ENCODE measurements around the gene NME4. TPM values are rescaled to one million over a fixed set of nuclear protein-coding genes. Genes with fewer than 3 reads are reported as not detected.
A peak's percentile ranks its signal among the peaks of the same experiment; 100 is the strongest.
"Not testable (repeated sequence)": the region's sequence is repeated elsewhere in the genome, so short reads cannot be mapped to it uniquely, and the experiment has no call there.

NME4 gene
- total RNA-seq, 2 experiments from 2014 or later: 6.7 to 7.0 TPM

DNA sequence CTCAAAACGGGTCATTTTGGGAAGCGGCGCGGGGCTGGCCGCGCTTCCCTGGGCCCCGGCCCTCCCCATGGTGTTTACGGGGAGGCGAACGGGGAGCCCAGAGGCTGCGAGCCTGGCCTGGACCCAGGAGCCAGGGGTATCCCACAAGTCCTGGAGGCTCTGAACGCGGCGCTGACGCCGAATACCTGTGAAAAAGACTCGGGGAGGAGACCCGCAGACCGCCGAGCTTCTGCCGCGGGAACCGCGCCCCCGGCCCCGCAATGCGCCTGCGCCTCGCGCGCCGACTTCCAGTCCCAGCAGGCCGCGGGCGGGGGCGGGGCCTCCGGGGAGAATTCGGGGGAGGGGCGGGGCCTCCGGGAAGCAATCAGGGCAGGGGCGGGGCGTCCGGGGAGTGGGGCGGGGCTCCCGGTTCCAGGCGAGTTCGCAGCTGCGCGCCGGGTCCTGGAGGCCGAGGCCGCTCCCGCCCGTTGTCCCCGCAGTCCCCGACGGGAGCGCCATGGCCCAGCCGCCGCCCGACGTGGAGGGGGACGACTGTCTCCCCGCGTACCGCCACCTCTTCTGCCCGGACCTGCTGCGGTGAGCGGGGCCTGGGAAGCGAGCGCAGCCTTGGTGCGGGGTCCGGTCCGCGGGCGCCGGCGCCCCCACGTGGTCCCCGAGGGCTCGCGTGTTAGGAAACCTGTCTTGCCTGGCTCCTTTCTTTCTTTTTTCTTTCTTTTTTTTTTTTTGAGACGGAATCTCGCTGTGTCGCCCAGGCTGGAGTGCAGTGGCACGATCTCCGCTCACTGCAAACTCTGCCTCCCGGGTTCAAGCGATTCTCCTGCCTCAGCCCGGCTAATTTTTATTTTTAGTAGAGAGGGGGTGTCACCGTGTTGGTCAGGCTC is 4.7 kb downstream of the NME4 start, which contains the start of gene DECR2:
TSS of gene DECR2 (plus strand) at position 418 of the 881 bp plus-strand sequence. CDS start at position 497, 79 bp downstream.
- ATAC-seq: peak; percentile 86
- Mint-ChIP-seq H3K27ac (peak within 1 kb of the TSS; percentile 83), H3K4me3 (peak within 1 kb of the TSS; percentile 81), H3K4me1 (peaks cover 10% of the 10 kb centered on the region), H3K9me3 (ENCODE audit: low read depth) (no peaks in the 10 kb centered on the region), H3K36me3 (no peaks in the 10 kb centered on the region), H3K27me3 (peaks cover 8% of the 10 kb centered on the region)
- CTCF ChIA-PET: interaction anchor here (0.7 to 2.0 kb wide), 7 partner anchors 9 to 295 kb away, joined by 3 to 10 read pairs (median 4); partner anchors contain the start of gene RAB11FIP3
- peak; percentile 98 for DNase-seq

DNA sequence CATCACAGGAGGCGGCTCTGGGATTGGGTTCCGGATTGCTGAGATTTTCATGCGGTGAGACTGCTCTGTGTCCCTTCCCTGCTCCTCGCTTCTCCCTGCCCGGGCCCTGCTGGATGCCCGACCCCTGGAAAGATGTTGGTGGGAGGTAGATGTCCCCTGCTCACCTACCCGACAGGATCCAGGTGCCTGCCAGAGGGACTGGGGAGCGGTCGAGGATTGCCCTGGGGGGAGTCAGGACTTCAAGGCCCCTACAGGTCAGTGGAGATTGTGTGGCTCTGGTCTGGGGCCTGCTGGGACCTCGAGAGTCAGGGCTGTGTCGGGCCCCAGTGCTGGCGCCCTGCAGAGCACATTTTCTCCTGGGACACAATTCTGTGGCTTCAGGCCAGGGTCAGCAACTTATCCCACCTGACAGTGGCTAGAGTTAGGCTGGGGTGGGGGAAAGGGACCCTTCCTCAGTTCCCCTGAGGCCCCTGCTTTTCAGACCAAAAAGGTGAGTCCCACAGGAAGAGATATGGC is 8.0 kb downstream of the NME4 start:
- no peaks in the 10 kb centered on the region for H3K9me3 Mint-ChIP-seq (ENCODE audit: low read depth)
- H3K27me3 Mint-ChIP-seq: no peaks in the 10 kb centered on the region
- H3K27ac Mint-ChIP-seq: no peak overlapping the region
- ATAC-seq (no peak), DNase-seq (no peak)
- CTCF ChIA-PET: no interaction called here
- H3K4me3 Mint-ChIP-seq: no peak overlapping the region
- H3K36me3 Mint-ChIP-seq: no peaks in the 10 kb centered on the region
- H3K4me1 Mint-ChIP-seq: peaks cover 9% of the 10 kb centered on the region

DNA sequence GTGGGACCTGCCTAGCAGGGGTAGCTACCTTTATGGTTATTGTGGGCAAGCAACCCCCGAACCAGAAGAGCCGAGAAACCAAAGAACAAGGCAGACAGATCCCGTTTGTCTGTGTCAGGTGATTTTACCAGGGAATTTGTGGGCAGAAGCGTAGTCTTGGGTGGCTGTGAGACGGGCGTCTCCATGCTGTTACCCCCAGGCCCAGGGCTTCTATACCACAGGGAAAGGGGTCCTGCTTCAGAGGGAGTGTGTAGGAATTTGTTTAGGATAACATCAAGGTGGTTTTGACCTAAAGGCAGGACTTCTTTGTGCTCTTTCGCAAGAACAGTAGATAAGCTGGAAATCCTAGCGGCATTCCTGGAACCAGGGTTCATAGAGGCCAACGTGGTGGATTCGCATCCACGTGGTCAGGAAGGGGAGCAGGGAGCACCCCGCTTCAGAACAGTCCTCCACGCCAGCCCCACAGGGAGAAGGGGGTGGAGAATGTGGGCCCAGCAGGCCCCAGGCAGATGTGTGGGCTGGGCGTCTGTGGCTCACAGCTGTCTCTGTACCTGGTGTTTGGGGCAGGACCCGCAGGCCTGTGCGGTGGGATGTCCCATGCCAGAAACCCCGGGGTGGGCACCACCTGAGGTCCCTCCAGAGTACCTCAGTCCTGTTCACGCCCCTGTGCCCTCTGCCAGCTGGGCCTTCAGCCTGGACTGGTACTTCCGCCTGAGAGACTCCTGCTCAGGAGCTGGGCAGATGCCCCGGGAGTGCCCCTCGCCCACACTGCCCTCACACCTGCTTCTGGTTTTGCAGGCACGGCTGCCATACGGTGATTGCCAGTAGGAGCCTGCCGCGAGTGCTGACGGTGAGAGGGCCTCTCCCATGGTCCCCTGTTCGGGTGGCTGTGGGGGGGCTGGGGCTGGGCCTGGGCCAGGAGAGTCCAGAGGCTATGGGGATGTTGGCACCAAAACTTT is 8.8 kb downstream of the NME4 start:
- Mint-ChIP-seq H3K36me3 (no peaks in the 10 kb centered on the region), H3K27me3 (no peaks in the 10 kb centered on the region), H3K4me3 (no peak overlapping the region), H3K27ac (no peak overlapping the region), H3K4me1 (peaks cover 2% of the 10 kb centered on the region), H3K9me3 (ENCODE audit: low read depth) (no peaks in the 10 kb centered on the region)
- no peak for DNase-seq
- no peak for ATAC-seq
- CTCF ChIA-PET: interaction anchor here (0.6 kb wide), 1 partner anchor 159 kb away, joined by 4 read pairs; no protein-coding TSS in a partner anchor

- DNase-seq: no peak
- CTCF ChIA-PET: no interaction called here
- H3K27me3 Mint-ChIP-seq: no peaks in the 10 kb centered on the region
- peaks cover 2% of the 10 kb centered on the region for H3K4me1 Mint-ChIP-seq
- H3K4me3 Mint-ChIP-seq: no peak overlapping the region
- no peaks in the 10 kb centered on the region for H3K36me3 Mint-ChIP-seq
- H3K27ac Mint-ChIP-seq: no peak overlapping the region
- no peaks in the 10 kb centered on the region for H3K9me3 Mint-ChIP-seq (ENCODE audit: low read depth)
- no peak for ATAC-seq
Observed at GRCh38 chr16:407253-407652, 10.3 kb downstream of the NME4 start.

- CTCF ChIA-PET: no interaction called here
Observed at GRCh38 chr16:410516-411178, 13.6 kb downstream of the NME4 start.

GRCh38 chr16:411576-412265 is 14.7 kb downstream of the NME4 start:
- H3K27me3 Mint-ChIP-seq: no peaks in the 10 kb centered on the region
- no peaks in the 10 kb centered on the region for H3K9me3 Mint-ChIP-seq (ENCODE audit: low read depth)
- CTCF ChIA-PET: no interaction called here

More at GRCh38 chr16:410516-411178, 13.6 kb downstream of the NME4 start:
- Mint-ChIP-seq H3K9me3 (ENCODE audit: low read depth) (no peaks in the 10 kb centered on the region), H3K27me3 (no peaks in the 10 kb centered on the region), H3K4me1 (no peaks in the 10 kb centered on the region), H3K36me3 (no peaks in the 10 kb centered on the region), H3K27ac (no peak overlapping the region), H3K4me3 (no peak overlapping the region)
- DNase-seq (no peak), ATAC-seq (no peak)

GRCh38 chr16:414395-415169 is 17.6 kb downstream of the NME4 start:
- Mint-ChIP-seq H3K9me3 (ENCODE audit: low read depth) (no peaks in the 10 kb centered on the region), H3K27me3 (no peaks in the 10 kb centered on the region), H3K27ac (no peak overlapping the region), H3K4me3 (no peak overlapping the region), H3K36me3 (no peaks in the 10 kb centered on the region), H3K4me1 (no peaks in the 10 kb centered on the region)
- CTCF ChIA-PET: no interaction called here
- ATAC-seq: no peak
- no peak for DNase-seq

More at GRCh38 chr16:411576-412265, 14.7 kb downstream of the NME4 start:
- ATAC-seq (no peak), DNase-seq (no peak)
- H3K4me3 Mint-ChIP-seq: no peak overlapping the region
- H3K27ac Mint-ChIP-seq: no peak overlapping the region
- no peaks in the 10 kb centered on the region for H3K36me3 Mint-ChIP-seq
- no peaks in the 10 kb centered on the region for H3K4me1 Mint-ChIP-seq

GRCh38 chr16:415170-415498 is 18.1 kb downstream of the NME4 start:
- H3K27me3 Mint-ChIP-seq; CTCF ChIA-PET; H3K4me1 Mint-ChIP-seq; ATAC-seq; H3K36me3 Mint-ChIP-seq; H3K9me3 Mint-ChIP-seq (ENCODE audit: low read depth); H3K27ac Mint-ChIP-seq; H3K4me3 Mint-ChIP-seq; DNase-seq: not testable (repeated sequence)

DNA sequence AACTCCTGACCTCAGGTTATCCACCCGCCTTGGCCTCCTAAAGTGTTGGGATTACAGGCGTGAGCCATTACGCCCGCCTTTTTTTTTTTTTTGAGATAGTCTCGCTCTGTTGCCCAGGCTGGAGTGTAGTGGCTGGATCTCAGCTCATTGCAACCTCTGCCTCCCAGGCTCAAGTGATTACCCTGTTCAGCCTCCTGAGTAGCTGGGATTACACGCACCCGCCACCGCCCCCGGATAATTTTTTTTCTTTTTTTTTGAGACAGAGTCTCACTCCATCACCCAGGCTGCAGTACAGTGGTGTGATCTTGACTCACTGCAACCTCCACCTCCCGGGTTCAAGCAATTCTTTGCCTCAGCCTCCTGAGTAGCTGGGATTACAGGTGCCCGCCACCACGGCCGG is 25.2 kb downstream of the NME4 start:
- CTCF ChIA-PET; DNase-seq; H3K27ac Mint-ChIP-seq; H3K9me3 Mint-ChIP-seq (ENCODE audit: low read depth); H3K36me3 Mint-ChIP-seq; ATAC-seq; H3K4me3 Mint-ChIP-seq: not testable (repeated sequence)
- peaks cover 11% of the 10 kb centered on the region for H3K27me3 Mint-ChIP-seq
- H3K4me1 Mint-ChIP-seq: peaks cover 14% of the 10 kb centered on the region

DNA sequence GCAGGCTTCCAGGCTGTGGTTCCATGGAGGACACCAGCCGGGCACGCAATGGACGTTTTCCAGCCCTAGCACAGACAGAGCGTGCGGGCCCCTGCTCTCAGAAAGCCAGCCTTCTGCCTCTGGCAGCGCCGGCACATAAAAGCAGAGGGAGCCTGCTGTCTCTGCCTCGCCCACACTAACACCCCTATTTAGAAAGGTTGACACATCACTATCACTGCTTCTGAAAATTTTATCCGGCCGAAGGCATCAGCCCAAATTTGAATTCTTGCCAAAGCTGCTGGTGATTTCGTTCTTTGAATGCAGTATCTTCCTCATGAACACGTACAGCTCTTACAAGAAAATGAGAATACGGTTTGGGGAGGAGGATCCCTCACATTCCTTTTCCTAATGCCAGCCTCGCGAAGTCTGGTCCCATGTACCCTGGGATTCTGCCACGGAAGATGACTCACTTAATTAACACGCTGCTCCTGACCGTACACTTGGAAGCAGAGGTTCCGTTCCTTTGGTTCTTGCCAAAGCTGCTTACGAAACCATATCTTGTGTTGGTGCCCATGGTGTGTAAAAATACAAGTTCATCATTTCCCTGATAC is 27.1 kb downstream of the NME4 start:
- Mint-ChIP-seq H3K27ac (no peak overlapping the region), H3K36me3 (peaks cover 11% of the 10 kb centered on the region), H3K9me3 (ENCODE audit: low read depth) (no peaks in the 10 kb centered on the region), H3K4me3 (peak overlapping the region; percentile 74), H3K27me3 (peaks cover 11% of the 10 kb centered on the region), H3K4me1 (peaks cover 25% of the 10 kb centered on the region)
- DNase-seq (no peak), ATAC-seq (no peak)
- CTCF ChIA-PET: interaction anchor here (0.9 to 1.8 kb wide), 3 partner anchors 23 to 327 kb away, joined by 3 to 7 read pairs (median 4); partner anchors contain the start of genes ANTKMT and DECR2

DNA sequence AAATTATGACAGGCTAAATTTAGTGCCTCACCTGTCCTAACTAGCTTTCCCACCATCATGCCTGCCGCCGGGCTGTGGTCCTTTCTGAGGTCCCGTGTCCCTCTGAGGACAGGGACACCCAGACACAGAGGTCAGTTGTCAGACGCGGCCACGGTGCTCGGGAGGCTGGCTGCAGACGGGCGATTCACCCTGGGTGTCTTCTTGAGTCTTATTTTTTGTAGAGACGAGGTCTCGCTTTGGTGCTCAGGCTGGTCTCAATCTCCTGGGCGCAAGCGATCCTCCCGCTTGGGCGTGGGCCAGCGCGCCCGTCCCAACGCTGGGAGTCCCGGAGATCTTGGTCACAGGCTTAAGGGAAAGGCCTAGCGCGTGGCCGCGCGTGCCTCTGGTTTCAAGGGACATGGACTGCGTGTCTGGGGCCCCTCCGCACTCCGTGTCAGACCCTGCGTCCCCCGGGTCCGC is 27.7 kb downstream of the NME4 start:
- CTCF ChIA-PET: interaction anchor here (1.0 to 1.8 kb wide), 3 partner anchors 23 to 328 kb away, joined by 3 to 7 read pairs (median 4); partner anchors contain the start of gene DECR2
- H3K27ac Mint-ChIP-seq: no peak overlapping the region
- no peak for ATAC-seq

More for the DNA sequence above, 27.7 kb downstream of the NME4 start:
- Mint-ChIP-seq H3K27me3 (peaks cover 11% of the 10 kb centered on the region), H3K4me1 (peaks cover 25% of the 10 kb centered on the region), H3K36me3 (peaks cover 11% of the 10 kb centered on the region), H3K9me3 (ENCODE audit: low read depth) (no peaks in the 10 kb centered on the region), H3K4me3 (peak overlapping the region; percentile 74)
- DNase-seq: no peak

Data from activated CD8-positive, alpha-beta memory T cell treated with anti-CD3 and anti-CD28 coated beads, Interleukin-2, amount 10 ng/mL, durations not matched to agents 7 days and 5 days (primary cell).